GM18505 (cell line): ENCODE data around the gene PRR19.

Source experiments
- ATAC-seq: cut with Tn5 transposase; IDR thresholded peaks from one replicate; pipeline ENCODE4 v1.9.1; 2021; ENCODE audit not compliant: unreplicated experiment
- POLR2A ChIP-seq: IDR thresholded peaks from 4 replicates; pipeline ENCODE4 v1.6.1; 2011; ENCODE audit warnings: borderline replicate concordance; ENCODE audit not compliant: insufficient read depth, insufficient read length; ENCODE audit errors: extremely low read depth

PRR19 gene

GRCh38 chr19:42275103-42275502 is 26.8 kb upstream of the PRR19 start:
- no peak for ATAC-seq
- TF ChIP-seq POLR2A = no peak

DNA sequence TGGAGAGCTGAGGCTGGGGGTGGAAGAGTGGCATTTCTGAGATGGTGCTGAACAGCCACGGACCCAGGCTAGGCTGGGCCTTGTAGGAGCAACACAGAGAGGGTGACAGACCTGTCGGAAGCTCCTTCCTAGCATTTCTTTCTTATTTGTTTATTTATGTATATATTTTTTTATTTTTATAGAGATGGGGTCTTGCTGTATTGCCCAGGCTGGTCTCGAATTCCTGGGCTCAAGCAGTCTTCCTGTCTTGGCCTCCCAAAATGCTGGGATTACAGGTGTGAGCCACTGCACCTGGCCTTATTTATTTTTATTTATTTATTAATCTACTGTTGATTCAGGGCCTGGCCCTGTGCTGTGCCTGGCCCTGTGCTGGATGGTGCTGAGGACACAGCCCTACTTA is 26.4 kb upstream of the PRR19 start:
- ATAC-seq = no peak
- TF ChIP-seq POLR2A = no peak

DNA sequence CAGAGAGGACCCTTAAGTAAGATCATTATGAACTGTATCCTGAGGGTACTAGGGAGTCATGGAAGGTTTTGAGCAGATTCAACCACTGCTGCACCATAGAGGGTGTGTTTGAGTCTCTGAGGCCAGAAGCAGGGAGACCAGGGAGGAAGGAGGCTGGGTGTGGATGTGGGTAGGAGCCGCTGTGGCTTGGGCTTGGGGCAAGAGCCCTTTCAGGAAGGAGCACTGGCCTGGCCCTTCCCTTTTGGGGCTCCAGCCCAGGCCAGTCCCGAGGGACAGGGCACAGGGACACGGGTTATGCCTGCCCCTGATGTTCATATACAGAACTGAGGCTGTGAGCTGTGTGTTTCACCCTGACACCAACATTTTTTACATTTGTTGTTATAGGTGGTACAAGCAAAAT is 25.6 kb upstream of the PRR19 start:
- no peak for ATAC-seq
- no peak for TF ChIP-seq POLR2A

DNA sequence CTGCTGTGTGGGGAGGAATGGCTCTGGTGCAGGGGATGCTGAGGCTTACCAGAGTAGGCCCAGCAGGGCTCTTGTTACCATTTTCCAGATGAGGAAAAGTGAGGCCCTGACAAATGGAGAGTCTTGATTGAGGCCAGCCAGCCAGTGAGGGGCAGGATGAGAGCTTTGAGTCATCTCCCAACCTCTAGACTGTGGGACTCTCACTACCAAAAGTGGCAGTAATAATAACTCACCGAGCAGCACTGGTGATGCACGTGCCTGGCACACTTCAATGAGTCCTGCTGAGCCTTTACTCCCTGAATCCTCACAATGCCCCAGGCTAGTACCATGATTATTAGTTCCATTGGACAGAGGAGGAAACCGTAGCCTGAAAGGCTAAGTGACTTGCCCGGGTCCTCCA is 25.1 kb upstream of the PRR19 start:
- no peak for TF ChIP-seq POLR2A
- no peak for ATAC-seq

DNA sequence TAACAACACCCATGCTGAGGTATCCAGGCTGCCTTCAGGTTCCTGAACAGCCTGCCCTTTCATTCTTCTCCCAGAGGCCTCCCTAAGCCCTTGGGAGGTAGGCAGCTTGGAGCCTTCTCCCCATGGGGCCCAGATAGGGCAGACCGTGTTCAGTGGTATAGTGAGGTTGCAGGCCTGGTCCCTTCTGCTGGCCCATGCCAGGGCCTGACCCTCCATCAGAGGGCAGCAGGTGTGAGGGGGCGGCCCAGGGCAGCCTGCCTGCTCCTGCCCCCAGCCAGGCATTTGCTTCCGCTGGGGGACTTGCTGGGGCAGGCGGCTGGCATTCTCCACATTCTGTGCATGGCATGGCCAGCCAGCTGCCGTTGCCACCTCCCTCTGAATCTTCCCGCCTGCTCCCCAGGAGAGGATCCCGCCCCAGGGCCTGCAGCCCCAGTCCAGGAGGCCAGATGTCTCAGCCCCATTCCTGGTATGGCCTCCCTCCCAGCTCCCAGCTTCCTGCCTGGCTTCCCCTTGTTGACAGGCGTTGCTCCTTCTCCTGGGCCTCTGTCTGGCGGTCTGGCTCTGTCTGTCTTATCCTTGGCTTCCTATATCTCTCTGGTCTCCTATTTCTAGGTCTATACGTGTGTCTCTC is 24.0 kb upstream of the PRR19 start:
- no peak for TF ChIP-seq POLR2A
- no peak for ATAC-seq

DNA sequence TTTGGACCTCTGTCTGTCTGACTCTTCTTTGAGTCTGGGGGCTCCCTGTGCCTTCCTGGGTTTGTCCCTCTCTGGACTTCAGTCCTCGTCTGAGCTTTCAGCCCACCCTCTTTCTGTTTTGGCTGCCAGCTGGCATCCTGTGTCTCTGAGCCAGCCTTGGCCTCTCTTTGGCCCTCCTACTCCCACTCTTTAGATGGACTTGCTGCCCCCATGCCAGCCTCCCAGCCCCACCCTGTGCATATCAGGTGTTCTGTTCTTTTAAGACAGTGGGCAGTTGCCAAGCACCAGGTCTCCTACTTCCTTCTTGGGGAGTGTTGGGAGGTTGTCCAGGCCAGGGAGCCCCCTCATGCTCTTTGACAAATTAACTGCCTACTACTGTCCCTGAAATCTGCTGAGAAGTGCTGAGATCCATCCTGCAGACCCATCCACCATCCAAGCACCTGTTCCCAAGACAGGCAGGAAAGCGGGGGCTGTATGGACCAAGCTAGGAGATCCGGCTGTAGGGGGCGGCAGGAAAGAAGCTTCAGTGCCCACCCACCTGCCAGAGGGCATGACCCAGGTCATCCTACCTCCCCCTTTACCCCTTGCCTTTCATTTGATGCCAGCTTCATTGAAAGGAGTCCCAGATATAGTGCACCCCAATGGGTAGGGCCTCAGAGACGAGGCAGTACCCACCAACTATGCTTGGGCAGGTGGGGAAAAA is 23.3 kb upstream of the PRR19 start:
- no peak for TF ChIP-seq POLR2A
- ATAC-seq = no peak

GRCh38 chr19:42279155-42279901 is 22.6 kb upstream of the PRR19 start:
- no peak for TF ChIP-seq POLR2A
- no peak for ATAC-seq

DNA sequence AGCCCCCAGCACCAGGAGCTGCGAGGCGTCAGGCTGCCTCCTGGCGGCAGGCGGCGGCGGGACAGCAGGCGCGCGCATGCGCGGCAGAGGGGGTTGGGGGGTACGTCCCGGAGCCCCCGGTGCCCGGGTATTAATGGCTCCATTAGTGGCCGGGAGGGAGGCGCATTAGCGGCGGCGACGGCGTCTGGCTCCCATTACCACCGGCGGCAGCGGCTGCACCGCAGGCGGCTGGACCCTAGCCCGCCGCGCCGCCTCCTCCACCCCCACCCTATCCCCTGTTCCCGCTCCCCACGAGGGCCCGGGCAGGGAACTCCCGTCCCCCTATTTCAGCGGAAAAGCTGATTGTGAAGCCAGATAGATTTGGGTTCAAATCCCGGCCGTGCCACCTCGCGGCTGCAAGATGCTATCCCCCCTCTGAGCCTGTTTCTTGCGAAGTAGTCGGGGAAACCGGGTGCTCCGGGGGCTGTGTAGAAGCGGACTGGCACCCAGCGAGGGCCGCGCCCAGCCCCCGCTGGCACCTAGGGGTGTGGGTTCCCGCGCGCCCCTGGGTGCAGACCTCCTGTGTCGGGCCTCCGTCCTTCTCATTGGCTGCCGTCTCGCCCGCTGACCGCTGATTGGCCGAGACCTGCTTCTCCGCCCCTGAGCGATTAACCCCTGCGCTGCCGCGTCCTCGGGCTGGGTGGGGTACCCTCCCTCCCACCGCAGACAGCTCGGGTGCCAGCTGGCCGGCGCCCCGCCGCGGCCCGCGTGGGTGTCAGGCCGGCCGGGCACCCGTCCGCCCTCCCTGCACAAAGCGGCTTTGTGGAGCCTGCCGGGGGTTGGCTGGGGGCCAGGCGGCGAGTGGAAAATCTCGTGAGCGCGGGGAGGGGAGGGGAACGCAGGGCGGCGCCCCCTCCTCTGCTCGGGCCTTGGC is 21.8 kb upstream of the PRR19 start:
- TF ChIP-seq POLR2A = peak; percentile 55
- peak; percentile 20 for ATAC-seq

GRCh38 chr19:42280815-42281145 is 21.2 kb upstream of the PRR19 start:
- no peak for ATAC-seq
- TF ChIP-seq POLR2A = no peak

DNA sequence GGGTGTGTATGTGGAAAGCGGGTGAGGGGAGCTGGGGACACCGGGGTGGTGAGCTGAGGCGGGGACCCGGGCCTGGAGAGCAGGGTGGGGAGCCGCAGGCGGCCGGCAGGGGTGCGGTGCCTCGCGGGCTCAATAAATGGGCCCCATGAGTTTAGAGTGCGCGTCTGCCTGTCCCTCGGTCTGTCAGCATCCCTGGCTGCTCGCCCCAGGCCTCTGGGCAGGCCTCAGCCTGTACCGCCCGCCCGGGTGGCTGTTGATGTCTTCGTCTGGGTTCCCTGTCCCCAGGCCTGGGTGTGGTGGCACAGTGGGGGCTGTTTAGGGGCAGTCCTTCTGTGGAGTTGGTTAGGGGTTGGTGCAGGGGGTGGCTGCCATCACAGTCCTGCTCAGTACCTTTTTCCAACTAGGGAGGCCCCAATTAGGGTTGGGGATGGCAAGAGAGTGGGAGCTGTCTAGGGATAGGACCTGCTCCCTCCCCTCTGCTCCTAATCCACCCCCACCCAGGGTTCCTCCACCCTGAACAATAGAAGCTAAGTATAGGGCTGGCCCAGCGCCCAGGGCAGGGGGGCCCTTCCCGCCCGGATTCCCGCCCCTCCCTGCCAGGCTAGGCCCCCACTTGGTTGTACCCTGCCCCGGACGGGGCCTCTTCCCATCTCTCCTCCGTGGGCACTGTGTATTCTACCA is 20.6 kb upstream of the PRR19 start:
- no peak for TF ChIP-seq POLR2A
- no peak for ATAC-seq

GRCh38 chr19:42281827-42282762 is 19.8 kb upstream of the PRR19 start:
- ATAC-seq = no peak
- no peak for TF ChIP-seq POLR2A

GRCh38 chr19:42282819-42283187 is 19.1 kb upstream of the PRR19 start:
- no peak for TF ChIP-seq POLR2A
- ATAC-seq = no peak
